HG02610 (cell line): ENCODE results near the gene HOXB7.

ENCODE experiments used
- ATAC-seq: cut with Tn5 transposase; IDR thresholded peaks from one replicate; pipeline ENCODE4 v1.9.1; 2021; ENCODE audit warnings: mild to moderate bottlenecking, moderate library complexity; ENCODE audit not compliant: unreplicated experiment

HOXB7 gene

GRCh38 chr17:48610282-48611211 is at the start of gene HOXB7:
Gene HOXB7 (minus strand): TSS chr17:48611017. CDS start chr17:48610918, 99 bp downstream.
- no peak for ATAC-seq

- no peak for ATAC-seq
These were observed 45.1 kb upstream of the HOXB7 start for GRCh38 chr17:48655913-48656312.

GRCh38 chr17:48649741-48650140 is 38.9 kb upstream of the HOXB7 start:
- ATAC-seq = no peak

GRCh38 chr17:48647963-48648245 is 37.1 kb upstream of the HOXB7 start:
- ATAC-seq = no peak

GRCh38 chr17:48647103-48647962 is 36.5 kb upstream of the HOXB7 start:
- ATAC-seq = no peak

- no peak for ATAC-seq
These were observed 35.6 kb upstream of the HOXB7 start for GRCh38 chr17:48646183-48647102.

GRCh38 chr17:48645639-48646182 is 34.9 kb upstream of the HOXB7 start:
- ATAC-seq = no peak

GRCh38 chr17:48644910-48645557 is 34.2 kb upstream of the HOXB7 start:
- no peak for ATAC-seq

- ATAC-seq = no peak
These were observed 33.3 kb upstream of the HOXB7 start for GRCh38 chr17:48644159-48644558.

- no peak for ATAC-seq
These were observed 32.8 kb upstream of the HOXB7 start for GRCh38 chr17:48643697-48644012.

- ATAC-seq = no peak
These were observed 32.3 kb upstream of the HOXB7 start for GRCh38 chr17:48642843-48643696.

- ATAC-seq = no peak
These were observed 31.4 kb upstream of the HOXB7 start for GRCh38 chr17:48642059-48642842.

- no peak for ATAC-seq
These were observed 30.8 kb upstream of the HOXB7 start for GRCh38 chr17:48641541-48642058.

- ATAC-seq = no peak
These were observed 30.0 kb upstream of the HOXB7 start for GRCh38 chr17:48640858-48641180.

- ATAC-seq = no peak
These were observed 29.4 kb upstream of the HOXB7 start for GRCh38 chr17:48639982-48640857.

- ATAC-seq = no peak
These were observed 28.3 kb upstream of the HOXB7 start for GRCh38 chr17:48639136-48639535.
